HepG2 (cell line): Measurements from ENCODE around the gene RFTN1. TPM values are rescaled to one million over a fixed set of nuclear protein-coding genes. Genes with fewer than 3 reads are reported as not detected.

Experiments
- ATAC-seq: fragments of 200-7000 bp; cut with Tn5 transposase; 3 replicates; pipeline ENCODE4 v1.9.1; 2020; ENCODE audit warnings: mild to moderate bottlenecking, moderate library complexity
- BruUV-seq: library from RNA; stranded (reverse); fragments of 400-500 nt; replicated peaks from 2 replicates; lab custom pipeline; 2021; lab: Mats Ljungman, UMichigan
- CTCF ChIA-PET: fragments of 300-600 bp; formaldehyde crosslinking; extraction: SDS; loops from one replicate; lab custom pipeline; 2021; ENCODE audit warnings: low total read pairs, inconsistent platforms, low intra/inter-chr PET ratio; lab: Yijun Ruan, JAX
- POLR2A ChIA-PET: fragments of 350-600 bp; sonication (Branson Sonifier 250); formaldehyde crosslinking; loops from one replicate; lab custom pipeline; 2020; ENCODE audit warnings: antibody characterized with exemption, inconsistent platforms; lab: Yijun Ruan, JAX
- DNase-seq: peaks from one replicate; pipeline ENCODE4 v3.0.0-alpha.2; 2015; ENCODE audit warnings: low spot score
- FAIRE-seq: peaks from 3 replicates; lab custom pipeline; 2011; peaks lifted over from hg19 to GRCh38; lab: Jason Lieb, UNC
- H2AFZ ChIP-seq: one replicate; pipeline ENCODE4 v1.6.1; 2011; ENCODE audit warnings: low read length, inconsistent platforms
- H3K27ac ChIP-seq: fragments of 300-600 bp; 3 replicates; pipeline ENCODE4 v1.8.0; 2011; ENCODE audit warnings: mixed run types, mild to moderate bottlenecking, mixed read lengths, low read length, inconsistent platforms; ENCODE audit not compliant: insufficient read depth; ENCODE audit errors: extremely low read length
- H3K27me3 ChIP-seq, 2 experiments: fragments of 200-600 bp in 1 of 2; 2 replicates in 1 of 2; 3 replicates in 1 of 2; pipeline versions ENCODE4 v1.6.0 to v1.8.0; 2011; ENCODE audit warnings: low read length in 2 of 2, mild to moderate bottlenecking in 2 of 2, moderate library complexity in 2 of 2, inconsistent platforms in 1 of 2; ENCODE audit not compliant: insufficient read depth in 2 of 2, control insufficient read depth in 1 of 2
- H3K36me3 ChIP-seq, 2 experiments: fragments of 200-600 bp in 1 of 2; replicated peaks in 1 of 2; 2 replicates in 1 of 2; 3 replicates in 1 of 2; pipeline versions ENCODE4 v1.5.1 to v1.8.0; 2011; ENCODE audit warnings: low read length in 2 of 2, inconsistent platforms in 1 of 2; ENCODE audit not compliant: insufficient read depth in 2 of 2, control insufficient read depth in 1 of 2
- H3K4me1 ChIP-seq: 2 replicates; pipeline ENCODE4 v1.5.1; 2012; ENCODE audit warnings: low read length, inconsistent platforms; ENCODE audit not compliant: insufficient read depth
- H3K4me2 ChIP-seq: 2 replicates; pipeline ENCODE4 v1.6.0; 2011; ENCODE audit warnings: low read depth, low read length, inconsistent platforms
- H3K4me3 ChIP-seq, 3 experiments: fragments of 200-600 bp in 1 of 3; sonication (generic), shearing (Covaris generic) in 1 of 3; replicated peaks in 1 of 3; 2 replicates each; pipeline ENCODE4 v1.5.1; 2011 to 2016; ENCODE audit warnings: low read length in 3 of 3, inconsistent platforms in 2 of 3, low read depth in 2 of 3, mild to moderate bottlenecking in 2 of 3, control low read depth in 1 of 3, mixed read lengths in 1 of 3; ENCODE audit not compliant: insufficient read depth in 1 of 3
- H3K79me2 ChIP-seq: one replicate; pipeline ENCODE4 v1.6.1; 2011; ENCODE audit warnings: low read length, inconsistent platforms; ENCODE audit not compliant: insufficient read depth
- H3K9ac ChIP-seq: 2 replicates; pipeline ENCODE4 v1.6.0; 2011; ENCODE audit warnings: mild to moderate bottlenecking, low read depth, low read length, inconsistent platforms; ENCODE audit not compliant: insufficient read depth
- H3K9me3 ChIP-seq: 2 replicates; pipeline ENCODE4 v1.5.1; 2012; ENCODE audit warnings: mild to moderate bottlenecking, low read length
- H4K20me1 ChIP-seq: 2 replicates; pipeline ENCODE4 v1.6.0; 2011; ENCODE audit warnings: inconsistent platforms, mild to moderate bottlenecking, low read length, moderate library complexity; ENCODE audit not compliant: insufficient read depth
- ATF7 ChIP-seq, 2 experiments: fragments of 450-650 bp in 1 of 2; sonication (generic) in 1 of 2; formaldehyde crosslinking in 1 of 2; IDR thresholded peaks; 2 replicates each; pipeline versions ENCODE4 v1.4.0 to v1.6.1; 2016 to 2020; ENCODE audit warnings: antibody characterized with exemption in 1 of 2, mild to moderate bottlenecking in 1 of 2, missing genetic modification reagents in 1 of 2
- CENPX ChIP-seq: sonication (generic); formaldehyde crosslinking; IDR thresholded peaks from 2 replicates; pipeline ENCODE4 v1.9.0; 2021; ENCODE audit warnings: mild to moderate bottlenecking, missing genetic modification reagents, moderate library complexity
- GLI4 ChIP-seq: sonication (generic); formaldehyde crosslinking; IDR thresholded peaks from 2 replicates; pipeline ENCODE4 v1.5.1; 2020; ENCODE audit warnings: missing genetic modification reagents, mild to moderate bottlenecking, moderate library complexity, borderline replicate concordance
- MTA1 ChIP-seq: sonication (generic); formaldehyde crosslinking; IDR thresholded peaks from 2 replicates; pipeline ENCODE4 v1.4.0; 2020; ENCODE audit warnings: missing genetic modification reagents, mild to moderate bottlenecking, borderline replicate concordance
- PRPF4 ChIP-seq: fragments of 200-400 bp; formaldehyde crosslinking; IDR thresholded peaks from 2 replicates; pipeline ENCODE4 v1.6.1; 2016; ENCODE audit warnings: low read length, low read depth; ENCODE audit not compliant: poor library complexity, severe bottlenecking
- RAD51 ChIP-seq: fragments of 450-650 bp; IDR thresholded peaks from 2 replicates; pipeline ENCODE4 v1.6.1; 2016; ENCODE audit warnings: borderline replicate concordance
- USF2 ChIP-seq, 2 experiments: sonication (generic) in 1 of 2; formaldehyde crosslinking in 1 of 2; IDR thresholded peaks; 2 replicates each; pipeline versions ENCODE4 v1.5.1 to v1.6.1; 2011 to 2020; ENCODE audit warnings: borderline replicate concordance in 1 of 2, low read depth in 1 of 2, low read length in 1 of 2, mild to moderate bottlenecking in 1 of 2, missing genetic modification reagents in 1 of 2, moderate library complexity in 1 of 2
- ZNF3 ChIP-seq: IDR thresholded peaks from 2 replicates; pipeline ENCODE4 v1.7.0; 2017; ENCODE audit warnings: inconsistent platforms
- ZNF431 ChIP-seq: sonication (generic); formaldehyde crosslinking; IDR thresholded peaks from 2 replicates; pipeline ENCODE4 v1.9.0; 2022; ENCODE audit warnings: missing genetic modification reagents, low read depth, mild to moderate bottlenecking, borderline replicate concordance
- ZNF770 ChIP-seq: sonication (generic); formaldehyde crosslinking; IDR thresholded peaks from 2 replicates; pipeline ENCODE4 v1.5.0; 2020; ENCODE audit warnings: mild to moderate bottlenecking, missing genetic modification reagents
- WGBS: methylation state at CpG from one replicate; pipeline ENCODE4 v1.1.6; 2017; ENCODE audit warnings: low lambda C conversion rate; 5-methylcytosine and 5-hydroxymethylcytosine counted together
- in situ Hi-C: cut with HindIII; loops from 2 replicates; pipeline ENCODE4 v1.10.0; 2017; ENCODE audit warnings: low pct_unique_long_range_greater_than_20kb; ENCODE audit not compliant: extremely low pct_ligation_motif_present
- intact Hi-C: fragments of 100-400 bp; cut with micrococcal nuclease; formaldehyde crosslinking; loops from one replicate; pipeline ENCODE4 v1.10.0; 2022; ENCODE audit not compliant: unreplicated experiment
- polyA plus RNA-seq, 8 experiments: library from polyadenylated mRNA; depleted of rRNA in 3 of 8; stranded (reverse) in 7 of 8; unstranded in 1 of 8; fragments of >200 nt; fragmentation: Illumina TruSeq in 4 of 8; extraction: Trizol in 4 of 8; gene quantifications; 2 replicates each; pipeline versions ENCODE4 v1.2.1 to v1.2.3, GENCODE V29; 2011 to 2016; ENCODE audit warnings: low read depth in 4 of 8, missing spikeins in 1 of 8, mixed read lengths in 1 of 8; ENCODE audit not compliant: insufficient read depth in 1 of 8
- total RNA-seq, 5 experiments: library from RNA; depleted of rRNA; stranded (reverse); fragments of >200 nt; fragmentation: Illumina TruSeq; extraction: Trizol; gene quantifications; 2 replicates each; pipeline ENCODE4 v1.2.3, GENCODE V29; 2016; ENCODE audit warnings: low read depth in 1 of 5

RFTN1 gene
- total and polyA plus RNA-seq, 2 of the 13 experiments (the other 11 are each of a cell fraction or from before 2014, with no cell fraction given): not detected

GRCh38 chr3:16352428-16352827 lies 161.1 kb downstream of the RFTN1 start:
- POLR2A ChIA-PET: no interaction called here
- H3K27me3 ChIP-seq: no peaks in the 10 kb centered on the region
- H3K9ac ChIP-seq: no peak overlapping the region
- H3K27ac ChIP-seq: no peak overlapping the region
- no peaks in the 10 kb centered on the region for H4K20me1 ChIP-seq
- H3K79me2 ChIP-seq: no peaks in the 10 kb centered on the region
- BruUV-seq: no TSS peak
- H2AFZ ChIP-seq: no peak overlapping the region
- ATAC-seq: no peak
- peaks cover 0 to 2% of the 10 kb centered on the region in 2 experiments; a peak in 3 of 5 replicates for H3K36me3 ChIP-seq
- H3K4me2 ChIP-seq: no peak overlapping the region
- no peak for FAIRE-seq
- DNase-seq: no peak
- intact Hi-C loops: no loop called here
- in situ Hi-C loops: no loop called here
- no peaks in the 10 kb centered on the region for H3K9me3 ChIP-seq
- H3K4me1 ChIP-seq: peaks cover 2% of the 10 kb centered on the region; the same call in 1 of the 2 replicates
- CTCF ChIA-PET: no interaction called here
- WGBS: 92% methylated on average over 2 of the region's 2 CpGs
- no peak overlapping the region for H3K4me3 ChIP-seq
- TF ChIP-seq ATF7 (IDR thresholded peaks at IDR 0.05) (no peak), ATF7 (CRISPR knock-in tag; IDR thresholded peaks at IDR 0.05) (no peak), USF2 (IDR thresholded peaks at IDR 0.05; ENCODE audit: low read depth, low read length) (no peak), USF2 (CRISPR knock-in tag; IDR thresholded peaks at IDR 0.05; ENCODE audit: borderline replicate concordance) (no peak), ZNF770 (CRISPR knock-in tag) (no peak), CENPX (CRISPR knock-in tag) (no peak), ZNF3 (no peak), PRPF4 (no peak), RAD51 (no peak), GLI4 (CRISPR knock-in tag) (no peak), ZNF431 (CRISPR knock-in tag) (no peak), MTA1 (CRISPR knock-in tag) (no peak)
